LNCaP clone FGC (cell line): ENCODE results near the gene UBA5.
"Not testable (repeated sequence)": the region's sequence is repeated elsewhere in the genome, so short reads cannot be mapped to it uniquely, and the experiment has no call there.

Source experiments
- DNase-seq: peaks from one replicate; pipeline ENCODE4 v3.0.0-alpha.2; 2011; ENCODE audit warnings: low read depth
- H3K4me3 ChIP-seq: 2 replicates; pipeline ENCODE4 v1.5.1; 2011; ENCODE audit warnings: mild to moderate bottlenecking, low read depth, low read length, control low read depth
- TF ChIP-seq, protein P1 (sequence below): IDR thresholded peaks from 2 replicates; pipeline ENCODE4 v1.5.1; 2012; ENCODE audit warnings: mild to moderate bottlenecking; ENCODE audit not compliant: control insufficient read depth, insufficient read depth; ENCODE audit errors: extremely low read depth

UBA5 gene

DNA sequence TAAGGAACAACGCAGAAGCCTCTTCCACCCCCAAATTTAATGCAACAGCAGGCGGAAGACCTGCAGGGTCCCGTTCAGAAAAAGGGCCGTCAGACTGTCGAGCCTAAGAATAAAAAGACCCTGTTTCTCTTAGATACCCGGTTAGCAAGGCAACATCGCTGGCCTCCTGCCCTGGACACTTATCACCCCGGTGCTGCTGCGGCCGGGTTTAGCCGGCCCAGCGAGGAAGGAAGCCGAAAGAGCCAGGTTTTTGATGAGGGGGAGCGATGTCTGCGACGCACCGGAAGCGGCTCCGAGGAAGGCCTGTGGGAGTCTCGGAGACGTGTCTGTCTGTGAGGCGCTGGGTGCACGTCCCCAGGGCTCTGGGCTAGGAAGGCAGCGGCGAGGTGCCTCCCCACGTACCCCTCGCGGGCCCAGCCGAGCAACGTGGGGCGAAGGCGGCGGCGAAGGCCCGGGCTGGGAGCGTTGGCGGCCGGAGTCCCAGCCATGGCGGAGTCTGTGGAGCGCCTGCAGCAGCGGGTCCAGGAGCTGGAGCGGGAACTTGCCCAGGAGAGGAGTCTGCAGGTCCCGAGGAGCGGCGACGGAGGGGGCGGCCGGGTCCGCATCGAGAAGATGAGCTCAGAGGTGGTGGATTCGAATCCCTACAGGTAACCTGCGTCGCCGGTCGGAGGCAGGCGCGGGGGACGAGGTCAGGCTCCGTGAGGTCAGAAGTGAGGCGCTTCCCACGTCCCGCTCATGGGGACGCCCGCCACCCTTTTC is at the start of gene UBA5:
Gene UBA5 (plus strand): TSS at position 278 of the 759 bp plus-strand sequence. CDS start 209 bp downstream, at position 487.
- peak within 1 kb of the TSS; percentile 76 for H3K4me3 ChIP-seq
- TF ChIP-seq, protein P1, sequence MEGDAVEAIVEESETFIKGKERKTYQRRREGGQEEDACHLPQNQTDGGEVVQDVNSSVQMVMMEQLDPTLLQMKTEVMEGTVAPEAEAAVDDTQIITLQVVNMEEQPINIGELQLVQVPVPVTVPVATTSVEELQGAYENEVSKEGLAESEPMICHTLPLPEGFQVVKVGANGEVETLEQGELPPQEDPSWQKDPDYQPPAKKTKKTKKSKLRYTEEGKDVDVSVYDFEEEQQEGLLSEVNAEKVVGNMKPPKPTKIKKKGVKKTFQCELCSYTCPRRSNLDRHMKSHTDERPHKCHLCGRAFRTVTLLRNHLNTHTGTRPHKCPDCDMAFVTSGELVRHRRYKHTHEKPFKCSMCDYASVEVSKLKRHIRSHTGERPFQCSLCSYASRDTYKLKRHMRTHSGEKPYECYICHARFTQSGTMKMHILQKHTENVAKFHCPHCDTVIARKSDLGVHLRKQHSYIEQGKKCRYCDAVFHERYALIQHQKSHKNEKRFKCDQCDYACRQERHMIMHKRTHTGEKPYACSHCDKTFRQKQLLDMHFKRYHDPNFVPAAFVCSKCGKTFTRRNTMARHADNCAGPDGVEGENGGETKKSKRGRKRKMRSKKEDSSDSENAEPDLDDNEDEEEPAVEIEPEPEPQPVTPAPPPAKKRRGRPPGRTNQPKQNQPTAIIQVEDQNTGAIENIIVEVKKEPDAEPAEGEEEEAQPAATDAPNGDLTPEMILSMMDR, result no peak
- no peak for DNase-seq

DNA sequence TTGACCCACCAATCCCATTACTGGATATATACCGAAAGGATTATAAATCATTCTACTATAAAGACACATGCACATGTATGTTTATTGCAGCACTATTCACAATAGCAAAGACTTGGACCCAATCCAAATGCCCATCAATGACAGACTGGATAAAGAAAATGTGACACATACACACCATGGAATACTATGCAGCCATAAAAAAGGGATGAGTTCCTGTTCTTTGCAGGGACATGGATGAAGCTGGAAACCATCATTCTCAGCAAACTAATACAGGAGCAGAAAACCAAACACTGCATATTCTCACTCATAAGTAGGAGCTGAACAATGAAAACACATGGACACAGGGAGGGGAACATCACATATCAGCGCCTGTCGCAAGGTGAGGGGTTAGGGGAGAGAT is 44.8 kb upstream of the UBA5 start:
- DNase-seq, H3K4me3 ChIP-seq: not testable (repeated sequence)

DNA sequence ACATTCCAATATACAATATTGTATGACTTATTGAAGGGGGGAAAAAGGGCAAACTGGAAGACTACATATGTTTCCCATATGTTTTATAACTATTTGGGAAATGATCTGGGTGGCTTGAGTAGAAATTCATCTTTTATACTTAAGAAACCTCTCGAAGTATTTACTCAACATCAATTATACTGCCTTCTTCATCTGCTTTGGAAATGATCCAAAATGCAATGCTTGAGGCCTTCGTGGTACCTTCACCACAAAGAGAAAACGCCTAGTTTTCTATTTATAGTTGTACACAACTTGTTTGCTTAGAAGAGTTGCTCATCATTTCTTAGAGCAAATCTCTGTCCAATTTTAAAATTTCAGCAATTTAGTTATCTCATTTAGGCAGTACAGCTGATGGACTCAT is 44.2 kb upstream of the UBA5 start:
- TF ChIP-seq, protein P1, result no peak
- H3K4me3 ChIP-seq, result no peak overlapping the region
- DNase-seq, result no peak

DNA sequence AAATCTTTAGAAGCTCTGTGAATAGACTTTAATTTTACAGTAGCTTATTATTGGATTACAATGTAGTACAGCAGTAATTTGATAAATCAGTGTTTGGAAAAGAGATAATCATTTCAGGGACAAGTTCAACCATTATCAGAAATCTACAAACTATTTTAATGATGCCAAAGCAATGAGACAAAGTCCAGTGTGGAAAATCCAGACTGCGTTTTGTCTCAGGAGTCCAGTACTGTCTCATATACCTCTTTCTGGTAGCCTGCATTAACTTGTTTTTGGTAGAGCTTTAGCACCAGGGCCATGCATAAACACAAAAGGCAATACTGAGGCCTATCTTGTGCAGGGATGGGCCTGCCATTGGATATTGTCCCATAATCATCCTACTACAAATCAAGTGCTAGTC is 43.3 kb upstream of the UBA5 start:
- no peak for DNase-seq
- H3K4me3 ChIP-seq, result no peak overlapping the region
- TF ChIP-seq, protein P1, result no peak

DNA sequence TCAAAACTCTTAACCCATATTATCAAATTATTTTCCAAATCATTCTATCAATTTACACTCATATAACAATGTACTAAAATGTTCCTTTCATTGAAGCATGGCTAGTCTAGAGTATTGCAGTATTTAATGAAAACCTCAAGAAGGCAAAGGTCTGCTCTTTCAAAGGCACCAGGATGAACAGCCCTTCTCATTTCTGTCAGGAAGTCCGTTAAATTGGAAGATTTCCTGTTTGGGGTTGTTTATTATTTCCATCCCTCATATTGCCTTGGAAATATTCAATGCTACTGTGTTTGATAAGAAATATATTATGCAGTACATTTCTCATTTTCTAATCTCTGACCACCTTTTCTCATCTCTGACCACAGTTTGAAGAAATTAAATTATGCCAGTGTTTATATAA is 38.0 kb upstream of the UBA5 start:
- TF ChIP-seq, protein P1, result no peak
- no peak for DNase-seq

DNA sequence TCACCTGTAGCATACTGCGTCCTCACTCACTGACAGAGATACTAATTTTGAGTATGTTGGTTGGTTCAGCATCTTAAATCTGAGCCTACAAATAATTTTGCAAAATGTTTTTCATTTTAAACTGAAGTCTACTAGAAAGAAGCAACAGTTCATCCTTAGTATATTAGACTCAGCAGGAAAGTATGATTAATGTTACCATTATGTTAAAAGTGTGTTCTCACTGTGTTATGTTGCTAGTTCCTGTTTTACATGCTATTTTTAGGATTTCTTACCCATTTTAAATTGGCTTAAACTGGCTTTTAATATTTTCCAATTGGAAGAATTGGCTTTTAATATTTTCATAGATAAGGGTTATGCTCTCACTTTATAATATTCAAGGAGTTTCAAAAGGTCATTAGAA is 37.4 kb upstream of the UBA5 start:
- TF ChIP-seq, protein P1, result no peak
- DNase-seq, result no peak

More for the DNA sequence above, 38.0 kb upstream of the UBA5 start:
- H3K4me3 ChIP-seq, result no peak overlapping the region

DNA sequence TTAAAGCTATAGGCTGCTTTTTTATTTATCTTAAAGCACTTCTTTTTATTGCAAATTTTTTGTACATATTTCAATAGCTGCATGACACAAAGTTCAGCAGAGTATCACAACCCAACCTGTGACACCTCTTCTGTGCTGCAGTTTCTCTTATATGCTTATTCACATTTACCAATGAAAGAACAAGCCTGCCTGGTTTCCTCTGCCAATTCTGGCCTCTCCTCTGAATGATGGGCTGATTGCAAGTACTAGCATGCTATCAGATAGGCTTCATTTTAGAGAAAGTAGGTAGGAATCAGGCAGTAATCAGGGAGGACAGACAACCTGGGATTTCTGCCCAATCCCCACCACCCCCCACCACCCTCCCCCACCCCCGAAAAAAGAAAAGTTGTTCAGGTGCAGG is 36.5 kb upstream of the UBA5 start:
- TF ChIP-seq, protein P1, result no peak

More for the DNA sequence above, 37.4 kb upstream of the UBA5 start:
- H3K4me3 ChIP-seq, result no peak overlapping the region

More for the DNA sequence above, 36.5 kb upstream of the UBA5 start:
- DNase-seq, result no peak
- no peak overlapping the region for H3K4me3 ChIP-seq
